KOPT-K1 (cell line): ENCODE measurements around the gene OR2A12.
"Not testable (repeated sequence)": the region's sequence is repeated elsewhere in the genome, so short reads cannot be mapped to it uniquely, and the experiment has no call there.

Source experiments
- H3K27ac ChIP-seq: fragments of 200-600 bp; sonication (generic); 2 replicates; pipeline ENCODE4 v1.5.1; 2016; ENCODE audit warnings: antibody characterized with exemption, mild to moderate bottlenecking, low read depth, low read length; ENCODE audit not compliant: poor library complexity, severe bottlenecking
- H3K36me3 ChIP-seq: fragments of 200-600 bp; sonication (generic); 2 replicates; pipeline ENCODE4 v1.5.1; 2017; ENCODE audit warnings: antibody characterized with exemption, mild to moderate bottlenecking, low read length, moderate library complexity; ENCODE audit not compliant: insufficient read depth
- H3K9me3 ChIP-seq: fragments of 200-600 bp; sonication (generic); 2 replicates; pipeline ENCODE4 v1.5.1; 2017; ENCODE audit warnings: antibody characterized with exemption, low read length, mild to moderate bottlenecking; ENCODE audit not compliant: insufficient read depth, poor library complexity, severe bottlenecking

Gene OR2A12

GRCh38 chr7:144085978-144086377 is at the start of gene OR2A12:
Gene OR2A12 (plus strand): TSS chr7:144086278. CDS start chr7:144095108, 8,830 bp downstream.
- Histone ChIP-seq H3K27ac (no peak within 1 kb of the TSS), H3K36me3 (no peaks in the 10 kb centered on the region), H3K9me3 (peaks cover 4% of the 10 kb centered on the region)

- Histone ChIP-seq H3K36me3 (no peaks in the 10 kb centered on the region), H3K27ac (no peak overlapping the region), H3K9me3 (no peaks in the 10 kb centered on the region)
Observed at GRCh38 chr7:144036302-144036885, 49.7 kb upstream of the OR2A12 start.

- no peak overlapping the region for H3K27ac ChIP-seq
- H3K36me3 ChIP-seq, result no peaks in the 10 kb centered on the region
- no peaks in the 10 kb centered on the region for H3K9me3 ChIP-seq
Observed at GRCh38 chr7:144037414-144038035, 48.6 kb upstream of the OR2A12 start.

GRCh38 chr7:144038887-144039286 is 47.2 kb upstream of the OR2A12 start:
- Histone ChIP-seq H3K9me3 (no peaks in the 10 kb centered on the region), H3K36me3 (no peaks in the 10 kb centered on the region), H3K27ac (no peak overlapping the region)

GRCh38 chr7:144048648-144049047 is 37.4 kb upstream of the OR2A12 start, which contains the start of gene OR2A5:
Gene OR2A5 (plus strand): TSS chr7:144048948. CDS start chr7:144050402, 1,454 bp downstream.
- no peak within 1 kb of the TSS for H3K27ac ChIP-seq
- no peaks in the 10 kb centered on the region for H3K36me3 ChIP-seq
- H3K9me3 ChIP-seq, result no peaks in the 10 kb centered on the region

GRCh38 chr7:144049491-144049890 is 36.6 kb upstream of the OR2A12 start:
- no peaks in the 10 kb centered on the region for H3K9me3 ChIP-seq
- no peaks in the 10 kb centered on the region for H3K36me3 ChIP-seq
- no peak overlapping the region for H3K27ac ChIP-seq

- Histone ChIP-seq H3K36me3 (no peaks in the 10 kb centered on the region), H3K9me3 (no peaks in the 10 kb centered on the region), H3K27ac (no peak overlapping the region)
Observed at GRCh38 chr7:144050093-144050492, 36.0 kb upstream of the OR2A12 start.

GRCh38 chr7:144050884-144051283 is 35.2 kb upstream of the OR2A12 start:
- not testable (repeated sequence) for H3K9me3 ChIP-seq, H3K36me3 ChIP-seq, H3K27ac ChIP-seq

GRCh38 chr7:144057954-144058353 is 28.1 kb upstream of the OR2A12 start:
- Histone ChIP-seq H3K36me3 (no peaks in the 10 kb centered on the region), H3K9me3 (no peaks in the 10 kb centered on the region), H3K27ac (no peak overlapping the region)

- no peak overlapping the region for H3K27ac ChIP-seq
- no peaks in the 10 kb centered on the region for H3K9me3 ChIP-seq
- no peaks in the 10 kb centered on the region for H3K36me3 ChIP-seq
Observed at GRCh38 chr7:144063710-144064109, 22.4 kb upstream of the OR2A12 start.

GRCh38 chr7:144069511-144069910 is 16.6 kb upstream of the OR2A12 start, which contains the start of gene OR2A25:
Gene OR2A25 (plus strand): TSS chr7:144069811. CDS start chr7:144074220, 4,409 bp downstream.
- Histone ChIP-seq H3K9me3 (no peaks in the 10 kb centered on the region), H3K27ac (no peak within 1 kb of the TSS), H3K36me3 (no peaks in the 10 kb centered on the region)

GRCh38 chr7:144069953-144070352 is 16.1 kb upstream of the OR2A12 start:
- Histone ChIP-seq H3K27ac (no peak overlapping the region), H3K9me3 (no peaks in the 10 kb centered on the region), H3K36me3 (no peaks in the 10 kb centered on the region)

GRCh38 chr7:144074374-144074773 is 11.7 kb upstream of the OR2A12 start:
- no peak overlapping the region for H3K27ac ChIP-seq
- H3K36me3 ChIP-seq, result no peaks in the 10 kb centered on the region
- H3K9me3 ChIP-seq, result no peaks in the 10 kb centered on the region

GRCh38 chr7:144086730-144087129 is 652 bp downstream of the OR2A12 start:
- H3K9me3 ChIP-seq, result peaks cover 4% of the 10 kb centered on the region
- no peaks in the 10 kb centered on the region for H3K36me3 ChIP-seq
- no peak overlapping the region for H3K27ac ChIP-seq

- Histone ChIP-seq H3K27ac (no peak overlapping the region), H3K36me3 (no peaks in the 10 kb centered on the region), H3K9me3 (peaks cover 4% of the 10 kb centered on the region)
Observed at GRCh38 chr7:144087230-144087629, 1.2 kb downstream of the OR2A12 start.

- peaks cover 4% of the 10 kb centered on the region for H3K9me3 ChIP-seq
- no peak overlapping the region for H3K27ac ChIP-seq
- no peaks in the 10 kb centered on the region for H3K36me3 ChIP-seq
Observed at GRCh38 chr7:144090667-144091066, 4.6 kb downstream of the OR2A12 start.
